ELF-1 (cell line): ENCODE measurements around the gene WFDC5.
"Not testable (repeated sequence)": the region's sequence is repeated elsewhere in the genome, so short reads cannot be mapped to it uniquely, and the experiment has no call there.

ENCODE experiments used
- DNase-seq: peaks from one replicate; pipeline ENCODE4 v3.0.0-alpha.2; 2016; ENCODE audit warnings: low read depth, low spot score

WFDC5 gene, protein sequence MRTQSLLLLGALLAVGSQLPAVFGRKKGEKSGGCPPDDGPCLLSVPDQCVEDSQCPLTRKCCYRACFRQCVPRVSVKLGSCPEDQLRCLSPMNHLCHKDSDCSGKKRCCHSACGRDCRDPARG

DNA sequence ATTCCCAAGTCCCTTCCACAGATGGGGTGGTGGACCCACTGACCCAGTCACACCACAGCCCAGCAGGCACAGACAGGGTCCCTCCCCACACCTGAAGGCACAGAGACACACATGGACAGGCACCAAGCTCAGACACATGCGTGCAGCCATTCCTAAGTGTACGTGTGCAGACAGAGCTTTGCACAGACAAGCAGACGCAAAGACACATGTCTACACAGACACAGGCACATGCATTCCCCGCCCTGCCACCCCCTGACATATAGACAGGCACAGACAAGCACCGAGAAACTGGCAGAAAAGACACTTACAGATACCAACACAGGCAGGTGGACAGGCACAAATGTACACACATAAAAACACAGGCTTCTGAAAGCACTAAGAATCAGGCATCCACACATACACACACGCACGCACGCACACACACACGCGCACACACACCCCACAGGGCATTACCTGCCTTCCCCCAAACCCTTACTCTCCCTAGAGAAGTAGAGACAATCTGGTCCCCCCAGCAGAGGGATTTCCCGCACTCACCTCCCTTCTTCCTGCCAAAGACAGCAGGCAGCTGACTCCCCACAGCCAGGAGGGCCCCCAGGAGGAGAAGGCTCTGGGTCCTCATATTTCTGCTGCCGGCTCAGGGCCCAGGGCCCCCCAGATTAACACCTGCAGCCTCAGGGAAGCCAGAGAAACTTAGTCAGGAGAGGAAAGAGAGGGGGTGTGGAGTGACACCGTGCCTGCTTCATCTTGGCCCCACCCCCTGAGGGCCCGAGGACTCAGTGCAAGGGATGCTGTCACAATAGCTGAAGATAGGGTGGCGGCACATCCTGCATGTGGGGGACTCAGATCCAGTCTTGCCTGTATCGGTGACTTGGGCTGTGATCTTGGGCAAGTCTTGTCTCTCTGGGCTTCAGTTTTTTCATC, at the start of gene WFDC5:
TSS of gene WFDC5 (minus strand) at position 710 of the 921 bp plus-strand sequence. CDS start at position 619, 91 bp downstream.
- DNase-seq: no peak

DNA sequence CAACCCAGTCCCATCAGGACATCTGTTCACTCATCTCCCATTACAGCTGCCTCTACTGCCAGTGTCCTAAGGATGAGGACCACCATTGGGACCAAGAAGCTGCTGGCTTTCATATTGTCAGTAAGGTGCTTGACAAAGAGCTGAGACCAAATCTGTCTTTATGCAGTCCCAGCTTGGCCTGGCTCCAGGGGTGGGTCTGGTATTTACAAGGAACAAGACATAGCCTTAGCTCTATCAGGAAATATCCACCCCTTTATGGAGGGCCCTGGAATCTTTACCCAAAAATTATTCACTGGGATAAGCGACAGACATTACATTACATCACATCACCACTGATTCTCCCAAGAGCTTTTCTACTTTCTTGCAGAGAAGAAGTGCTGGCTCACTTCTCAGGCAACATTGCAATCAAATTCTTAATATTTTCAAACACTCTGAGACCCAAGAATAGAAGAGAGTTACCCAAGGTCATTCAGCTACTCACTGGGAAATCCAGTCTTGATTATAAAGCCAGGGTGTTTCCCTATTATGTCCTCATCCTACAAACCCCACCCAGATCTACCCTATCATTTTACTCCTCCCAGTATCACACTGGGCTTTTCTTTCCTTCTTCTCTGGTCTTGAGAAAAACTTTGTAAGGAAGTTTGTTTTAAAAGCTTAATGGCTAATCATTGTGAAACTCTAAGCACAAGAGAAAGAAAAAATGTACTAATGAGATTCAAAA, 48.3 kb upstream of the WFDC5 start:
- DNase-seq: no peak

DNA sequence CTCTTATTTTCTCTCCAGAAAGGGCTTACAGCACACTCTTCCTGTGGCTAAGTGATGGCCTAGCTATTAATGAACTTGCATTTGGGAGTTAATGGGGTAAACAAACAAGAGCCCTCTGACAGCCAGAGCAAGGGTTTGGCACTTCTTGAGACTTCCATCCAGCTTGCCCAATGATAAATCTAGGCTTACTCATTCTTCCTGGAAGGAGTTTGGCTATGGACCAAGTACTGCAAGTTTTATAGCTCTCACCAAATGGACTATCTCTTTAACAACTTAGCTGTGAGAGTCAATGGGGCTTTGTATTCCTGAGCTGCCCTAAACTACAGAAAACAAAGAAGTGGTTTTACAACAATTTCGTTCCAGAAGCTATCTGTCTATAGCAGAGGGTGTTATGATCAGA, 43.0 kb upstream of the WFDC5 start:
- no peak for DNase-seq

DNA sequence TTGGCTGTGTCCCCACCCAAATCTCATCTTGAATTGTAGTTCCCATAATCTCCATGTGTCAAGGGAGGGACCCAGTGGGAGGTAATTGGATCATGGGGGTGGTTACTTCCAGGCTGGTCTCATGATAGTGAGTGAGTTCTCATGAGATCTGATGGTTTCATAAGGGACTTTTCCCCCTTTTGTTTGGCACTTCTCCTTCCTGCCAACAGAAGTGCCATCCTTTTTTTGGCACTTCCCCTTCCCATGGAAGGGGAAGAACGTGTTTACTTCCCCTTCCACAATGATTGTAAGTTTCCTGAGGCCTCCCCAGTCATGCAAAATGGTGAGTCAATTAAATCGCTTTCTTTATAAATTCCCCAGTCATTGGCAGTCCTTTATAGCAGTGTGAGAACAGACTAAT, 41.7 kb upstream of the WFDC5 start:
- DNase-seq: no peak

DNA sequence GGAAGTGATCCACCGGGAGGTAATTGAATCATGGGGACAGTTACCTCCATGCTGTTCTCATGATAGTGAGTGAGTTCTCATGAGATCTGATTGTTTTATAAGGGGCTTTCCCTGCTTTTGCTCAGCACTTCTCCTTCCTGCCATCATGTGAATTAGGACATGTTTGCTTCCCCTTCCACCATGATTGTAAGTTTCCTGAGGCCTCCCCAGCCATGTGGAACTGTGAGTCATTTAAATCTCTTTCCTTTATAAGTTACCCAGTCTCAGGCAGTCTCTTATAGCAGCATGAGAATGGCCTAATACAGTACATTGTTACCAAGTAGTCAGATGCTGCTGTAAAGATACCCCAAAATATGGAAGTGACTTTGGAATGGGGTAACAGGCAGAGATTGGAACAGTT, 39.8 kb upstream of the WFDC5 start:
- not testable (repeated sequence) for DNase-seq

DNA sequence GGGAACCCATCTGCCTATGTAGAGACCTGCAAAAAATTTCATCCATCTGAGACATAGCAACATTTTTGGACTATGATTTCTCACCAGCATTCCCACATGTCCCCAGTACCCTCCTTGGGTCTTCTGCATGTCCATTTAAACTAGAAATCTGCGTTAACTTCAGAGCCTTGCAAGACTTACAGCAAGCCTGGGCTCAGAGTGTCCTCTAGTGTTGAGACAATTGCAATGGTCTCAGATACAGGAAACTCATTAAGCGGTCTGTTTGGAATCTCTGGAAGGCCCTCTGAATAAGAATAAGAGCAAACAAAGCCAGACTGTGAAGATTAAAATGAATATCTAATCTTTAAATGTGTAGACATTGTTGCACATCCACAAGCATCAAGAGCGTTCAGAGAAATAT, 39.2 kb upstream of the WFDC5 start:
- DNase-seq: no peak

DNA sequence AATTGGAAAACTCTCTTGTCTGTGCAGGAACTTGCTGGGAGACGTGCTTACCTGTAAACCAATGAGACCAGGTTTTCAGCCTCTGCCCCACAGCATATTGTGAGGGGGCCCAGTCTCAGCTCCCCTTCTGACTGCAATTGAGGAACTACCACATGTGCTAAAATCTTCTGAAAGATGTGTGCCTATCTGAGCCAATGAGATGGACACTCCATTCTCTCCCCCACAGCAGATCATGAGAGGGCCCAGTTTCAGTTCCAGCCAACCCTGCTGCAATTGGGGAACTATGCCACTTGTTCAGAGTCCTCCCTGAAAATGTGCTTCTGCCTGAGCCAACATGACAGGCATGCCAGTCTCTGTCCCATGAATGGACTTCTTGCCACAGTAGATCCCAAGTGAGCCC, 38.8 kb upstream of the WFDC5 start:
- no peak for DNase-seq

DNA sequence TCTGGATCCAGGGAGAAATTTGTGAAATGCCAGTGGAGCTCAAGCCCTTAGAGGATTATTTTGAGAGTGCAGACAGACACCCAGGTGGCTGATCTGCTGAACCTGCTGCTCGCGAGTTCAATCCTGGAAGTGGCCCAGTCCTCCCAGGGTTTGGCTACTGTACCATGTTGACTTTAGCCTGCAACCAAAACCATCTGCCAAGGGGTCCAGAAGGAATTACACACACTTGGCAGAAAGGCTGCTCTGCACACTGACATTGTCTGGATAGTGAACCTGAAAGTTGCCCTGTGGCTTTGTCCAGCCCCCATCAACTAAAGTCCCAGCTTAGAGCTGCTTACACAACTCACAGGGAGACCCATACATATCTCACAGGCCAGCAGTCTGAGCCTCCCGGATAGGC, 38.2 kb upstream of the WFDC5 start:
- DNase-seq: no peak

DNA sequence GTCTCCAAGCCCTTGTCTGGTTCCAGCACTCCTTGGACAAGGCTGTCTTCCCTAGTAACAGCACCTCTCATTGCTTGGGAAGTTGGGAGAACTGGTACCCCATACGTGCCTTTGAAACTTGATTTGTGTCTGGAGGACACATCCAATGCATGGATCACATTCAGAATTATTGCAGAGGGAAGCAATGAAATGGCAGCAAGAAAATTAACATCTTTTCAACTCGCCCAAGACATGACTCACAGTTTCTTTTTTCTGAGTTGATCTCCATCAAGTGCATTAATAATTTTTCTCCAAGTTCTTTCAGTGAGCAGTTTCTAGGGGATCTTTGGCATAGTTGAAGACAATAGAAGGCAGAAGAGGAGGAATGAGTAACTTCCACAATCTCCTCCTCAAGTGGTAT, 37.4 kb upstream of the WFDC5 start:
- DNase-seq: no peak

DNA sequence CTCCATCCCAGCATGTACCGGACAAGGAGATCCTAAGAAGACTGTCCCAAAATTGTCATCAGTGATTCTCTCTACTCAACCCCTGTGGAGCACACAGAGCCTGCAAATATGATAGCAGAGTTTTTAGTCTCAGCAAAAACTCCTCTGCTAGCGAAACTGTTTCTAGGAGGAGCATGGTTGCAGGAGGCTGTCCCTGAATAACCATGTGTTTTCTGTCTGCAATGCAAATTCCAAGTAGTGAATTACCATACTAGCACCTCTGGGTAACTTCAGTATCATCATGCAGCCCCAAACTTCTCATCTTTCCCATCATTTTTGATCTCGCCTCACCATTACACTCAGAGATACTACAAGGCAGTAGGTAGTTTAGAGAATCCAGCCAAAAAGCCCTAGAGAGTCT, 34.1 kb upstream of the WFDC5 start:
- DNase-seq: no peak

DNA sequence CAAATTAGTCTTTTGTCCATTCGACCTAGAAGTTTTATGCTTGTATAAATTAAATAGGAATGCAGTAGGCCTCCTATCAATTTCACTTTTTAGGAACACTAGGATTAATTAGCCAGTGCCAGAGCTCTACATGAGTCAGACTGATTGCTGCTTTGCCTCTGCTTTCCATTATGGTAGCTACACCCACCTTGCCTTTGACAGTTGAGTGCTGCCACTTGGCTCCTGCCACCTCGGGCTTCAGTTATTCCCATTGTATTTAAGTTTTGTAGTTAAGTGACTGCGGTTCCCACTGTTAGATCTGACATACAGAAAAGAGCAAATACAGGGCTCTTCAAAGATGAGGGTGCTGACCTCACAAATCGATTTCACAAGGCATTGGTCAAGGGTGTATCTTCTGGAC, 25.9 kb upstream of the WFDC5 start:
- DNase-seq: no peak

DNA sequence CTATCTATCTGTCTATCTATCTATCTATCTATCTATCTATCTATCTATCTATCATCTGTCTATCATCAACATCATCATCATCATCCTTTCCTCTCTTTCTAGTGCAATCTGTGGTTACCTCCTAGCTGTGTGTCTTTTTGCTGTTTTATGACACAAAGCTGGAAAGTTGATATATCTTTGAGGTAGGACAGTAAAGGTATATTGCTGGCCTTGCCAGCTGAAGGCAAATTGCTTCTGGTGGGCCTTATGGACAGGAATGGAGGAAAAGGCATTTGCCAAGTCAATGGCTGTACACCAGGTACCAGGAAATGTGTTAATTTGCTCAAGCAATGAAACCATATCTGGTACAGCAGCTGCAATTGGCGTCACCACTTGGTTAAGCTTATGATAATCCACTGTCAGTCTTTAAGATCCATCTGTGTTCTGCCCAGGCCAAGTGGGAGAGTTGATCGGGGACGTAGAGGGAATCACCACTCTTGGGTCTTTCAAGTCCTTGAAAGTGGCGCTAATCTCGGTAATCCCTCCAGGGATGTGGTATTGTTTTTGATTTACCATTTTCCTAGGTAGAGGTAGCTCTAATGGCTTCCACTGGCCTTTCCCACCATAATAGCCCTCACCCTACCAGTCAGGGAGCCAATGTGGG, 24.9 kb upstream of the WFDC5 start:
- not testable (repeated sequence) for DNase-seq

DNA sequence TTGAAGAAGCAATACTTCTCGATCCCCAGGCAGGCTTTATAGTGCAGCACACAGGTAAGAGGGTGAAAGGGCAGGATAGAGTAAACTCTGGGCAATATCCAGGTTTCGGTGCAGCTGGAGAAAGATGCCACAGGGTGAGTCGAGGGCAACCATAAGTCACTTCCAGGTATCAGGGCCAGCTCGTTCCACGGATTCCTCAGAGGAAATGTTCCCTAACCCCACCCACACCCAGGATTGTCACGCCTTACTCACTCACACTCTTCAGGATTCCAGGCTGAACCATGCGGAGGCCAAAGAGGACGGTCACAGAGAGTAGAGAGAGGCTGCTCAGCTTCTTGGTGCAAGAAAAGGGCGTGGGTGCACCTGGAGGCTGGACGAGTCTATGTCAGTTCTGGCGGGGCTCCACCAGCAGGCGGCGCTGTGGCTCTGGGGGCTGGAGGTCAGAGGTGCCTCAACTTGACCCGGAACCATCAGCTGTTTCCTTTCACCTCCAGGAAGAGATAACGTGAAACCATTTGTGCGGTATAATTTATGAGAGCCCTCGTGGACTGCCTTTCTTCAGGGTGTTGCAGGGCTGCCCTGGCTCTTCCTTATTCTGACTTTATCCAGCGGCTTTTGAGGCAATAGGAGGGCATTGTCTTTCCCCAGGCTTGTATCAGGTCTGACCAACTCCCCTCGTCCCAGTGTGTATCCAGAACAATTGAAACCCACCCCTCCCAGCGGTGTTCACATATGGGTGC, 23.8 kb upstream of the WFDC5 start:
- peak; percentile 84 for DNase-seq

DNA sequence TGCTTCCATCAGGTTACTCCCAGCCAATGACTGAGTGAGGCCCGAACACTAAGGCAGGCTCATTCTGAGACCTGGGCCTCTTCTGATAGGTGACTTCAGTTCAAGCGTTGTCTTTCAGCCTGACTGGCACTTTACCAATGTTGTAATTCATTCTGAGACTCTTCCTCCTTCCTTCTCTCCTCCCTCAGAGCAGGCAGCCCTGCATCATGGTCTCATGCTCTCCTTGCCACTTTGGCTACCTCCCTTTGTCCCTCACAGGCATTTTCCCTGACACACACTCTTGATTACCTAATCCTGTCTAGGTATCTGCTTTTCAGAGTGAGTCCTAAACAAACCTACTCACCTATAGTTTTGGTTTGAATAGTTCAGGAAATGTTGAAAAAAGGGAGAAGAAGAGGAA, 21.9 kb upstream of the WFDC5 start:
- no peak for DNase-seq

DNA sequence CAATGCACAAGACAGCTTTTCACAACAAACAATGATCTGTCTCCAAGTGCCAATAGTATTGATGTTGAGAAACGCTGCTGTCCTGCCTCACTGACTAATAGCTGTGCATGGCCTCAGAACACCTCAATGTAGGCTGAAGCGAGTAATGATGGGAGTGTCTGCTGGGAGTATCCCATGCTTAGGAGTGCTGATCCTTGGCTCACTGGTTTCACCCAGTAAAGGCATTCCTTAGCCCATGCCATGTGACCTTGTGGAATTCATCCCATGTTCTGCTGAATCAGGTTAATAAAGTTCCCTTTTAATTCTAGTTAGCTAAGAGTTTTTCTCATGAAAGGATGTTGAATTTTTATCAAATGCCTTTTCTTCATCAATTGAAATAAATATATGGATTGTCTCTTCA, 13.1 kb upstream of the WFDC5 start:
- no peak for DNase-seq

DNA sequence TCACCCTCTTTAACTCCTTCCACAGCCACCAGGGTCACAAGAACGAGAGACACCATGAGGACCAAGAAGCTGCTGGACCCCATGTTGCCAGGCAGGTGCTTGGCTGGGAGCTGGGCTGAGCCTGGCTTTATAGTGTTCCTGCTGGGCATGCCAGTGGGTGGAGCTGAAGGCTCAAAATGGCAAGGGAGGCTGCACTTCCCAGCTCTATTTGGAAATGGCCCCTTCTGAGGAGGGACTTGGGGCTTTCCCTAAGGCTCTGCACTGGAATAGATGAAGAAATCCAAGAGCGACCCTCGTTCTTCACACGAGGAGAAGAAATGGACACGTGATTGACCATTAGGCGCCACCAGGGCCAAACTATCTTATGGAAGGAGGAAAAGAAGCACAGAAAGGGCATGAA, 9.4 kb upstream of the WFDC5 start, which contains the start of gene WFDC12:
TSS of gene WFDC12 (minus strand) at position 101 of the 400 bp plus-strand sequence. CDS start at position 83, 18 bp downstream.
- DNase-seq: no peak

DNA sequence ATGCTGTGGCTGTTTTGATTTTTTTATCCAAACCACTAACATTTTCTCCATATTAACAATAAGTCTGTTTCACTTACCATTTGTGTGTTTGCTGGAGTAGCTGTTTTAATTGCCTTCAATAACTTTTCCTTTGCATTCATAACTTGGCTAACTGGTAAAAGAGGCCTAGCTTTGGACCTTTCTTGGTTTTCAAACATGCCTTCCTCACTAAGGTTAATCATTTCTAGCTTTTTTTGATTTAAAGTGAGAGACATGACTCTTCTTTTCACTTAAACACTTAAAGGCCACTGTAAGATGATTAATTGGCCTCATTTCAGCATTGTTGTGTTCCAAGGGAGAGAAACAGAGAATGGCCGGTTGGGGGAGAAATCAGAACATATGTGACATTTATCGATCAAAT, 6.4 kb upstream of the WFDC5 start:
- DNase-seq: no peak

DNA sequence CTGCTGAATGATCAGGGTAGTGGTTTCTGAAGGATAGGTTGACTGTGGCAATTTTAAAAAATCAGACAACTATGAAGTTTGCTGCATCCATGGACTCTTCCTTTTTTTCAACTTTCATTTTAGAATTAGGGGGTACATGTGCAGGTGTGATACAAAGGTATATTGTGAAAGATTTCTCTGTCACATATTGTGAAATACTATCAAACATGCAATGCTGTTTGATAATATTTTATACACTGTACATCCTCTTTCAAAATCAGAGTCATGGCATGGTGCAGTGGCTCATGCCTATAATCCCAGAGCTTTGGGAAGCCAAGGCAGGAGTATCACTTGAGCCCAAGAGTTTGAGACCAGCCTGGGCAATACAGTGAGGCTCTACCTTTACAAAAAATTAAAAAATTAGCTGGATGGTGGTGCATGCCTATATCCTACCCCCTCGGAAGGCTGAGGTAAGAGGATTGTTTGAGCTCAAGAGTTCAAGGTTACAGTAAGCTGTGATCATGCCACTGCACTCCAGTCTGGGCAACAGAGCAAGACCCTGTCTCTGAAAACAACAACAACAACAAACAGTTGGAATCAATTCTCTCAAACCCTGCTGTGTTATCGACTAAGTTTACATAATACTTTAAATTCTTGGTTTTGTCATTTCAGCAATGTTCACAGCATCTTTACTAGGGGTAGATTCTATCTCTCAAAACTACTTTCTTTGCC, 4.7 kb upstream of the WFDC5 start:
- no peak for DNase-seq

DNA sequence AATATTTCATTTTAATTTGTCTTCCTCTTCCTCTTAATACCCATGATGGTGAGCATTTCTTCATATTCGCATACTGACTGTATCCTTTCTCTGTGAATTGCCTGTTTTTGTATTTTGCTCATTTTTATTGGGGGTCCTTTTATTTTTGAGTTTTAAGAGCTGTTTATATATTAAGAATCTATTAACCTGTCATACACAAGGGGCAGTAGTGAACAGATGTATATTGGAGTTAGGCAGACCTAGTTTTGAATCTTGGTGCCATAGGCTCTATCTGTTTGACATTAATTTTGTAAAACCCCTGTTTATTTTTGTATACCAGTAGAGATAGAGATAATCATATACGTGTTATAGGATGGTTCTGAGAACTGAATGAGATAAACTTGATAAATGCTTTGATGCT, 3.1 kb upstream of the WFDC5 start:
- DNase-seq: no peak

DNA sequence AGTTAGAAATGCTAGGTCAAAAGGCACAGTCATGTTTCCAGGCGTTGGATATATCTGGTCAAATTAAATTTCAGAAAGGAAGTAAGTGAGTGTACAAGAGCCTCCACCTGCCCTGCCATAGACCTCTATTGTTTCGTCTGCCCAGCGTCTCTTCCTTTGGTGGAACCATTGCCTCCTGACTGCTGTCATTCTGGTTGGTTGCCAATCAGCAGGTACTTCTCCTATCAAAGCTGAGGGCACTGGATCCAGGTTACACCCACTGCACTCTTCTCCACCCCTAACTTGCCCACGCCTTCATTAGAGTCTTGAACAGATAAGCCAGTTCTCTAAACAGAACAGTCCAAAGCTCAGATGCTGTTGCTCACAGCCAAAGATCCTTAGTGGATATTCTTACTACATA, 2.6 kb upstream of the WFDC5 start:
- DNase-seq: no peak

DNA sequence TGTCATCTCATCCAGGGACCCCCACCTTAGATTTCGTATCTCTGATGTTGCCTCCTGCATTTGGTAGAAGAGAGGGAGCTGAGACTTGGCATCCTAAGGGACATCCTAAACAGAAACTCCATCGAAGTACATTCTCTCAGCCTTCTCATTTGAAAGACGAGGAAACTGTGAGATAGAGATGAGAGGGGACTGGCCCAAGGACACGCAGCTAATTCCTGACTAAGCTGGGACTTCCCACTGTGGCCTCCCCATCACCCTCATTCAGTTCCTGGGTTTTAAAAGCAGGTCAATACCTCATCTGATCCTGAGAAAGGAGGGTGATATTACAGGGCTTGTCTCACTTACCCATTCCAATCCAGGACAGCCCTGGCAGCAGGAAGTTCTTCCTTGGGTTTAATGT, 855 bp upstream of the WFDC5 start:
- DNase-seq: no peak
